Measurements from ENCODE around the gene ANXA11. TPM values are rescaled to one million over a fixed set of nuclear protein-coding genes. Genes with fewer than 3 reads are reported as not detected.

Gene ANXA11
- total RNA-seq, 1 experiment from 2014 or later = 434 TPM

DNA sequence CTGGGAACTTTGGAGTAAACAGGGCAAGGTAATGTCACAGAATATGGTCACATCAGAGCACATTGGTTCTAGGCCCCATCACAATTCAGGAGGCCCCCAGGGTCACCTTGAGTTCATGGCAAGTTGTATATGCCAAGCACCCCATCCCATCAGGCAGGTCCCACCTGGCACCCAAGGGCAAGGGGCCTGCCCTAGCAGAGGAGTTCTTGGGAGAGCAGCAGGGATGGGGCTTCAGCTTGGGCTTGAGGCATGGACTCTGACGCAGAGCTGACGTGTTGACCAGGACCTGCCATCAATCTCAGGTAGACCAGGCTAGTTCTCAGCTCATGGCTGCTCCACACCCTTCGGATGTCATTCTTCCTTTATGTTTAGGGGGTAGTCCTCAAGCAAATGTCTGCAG is 51.9 kb downstream of the ANXA11 start:
- H3K27me3 ChIP-seq (ENCODE audit: low read length) = no peaks in the 10 kb centered on the region
- H3K36me3 ChIP-seq (ENCODE audit: low read depth, low read length) = peaks cover 88% of the 10 kb centered on the region
- H3K4me1 ChIP-seq (ENCODE audit: insufficient read depth, low read length) = peaks cover 36% of the 10 kb centered on the region
- TF ChIP-seq, protein P1, sequence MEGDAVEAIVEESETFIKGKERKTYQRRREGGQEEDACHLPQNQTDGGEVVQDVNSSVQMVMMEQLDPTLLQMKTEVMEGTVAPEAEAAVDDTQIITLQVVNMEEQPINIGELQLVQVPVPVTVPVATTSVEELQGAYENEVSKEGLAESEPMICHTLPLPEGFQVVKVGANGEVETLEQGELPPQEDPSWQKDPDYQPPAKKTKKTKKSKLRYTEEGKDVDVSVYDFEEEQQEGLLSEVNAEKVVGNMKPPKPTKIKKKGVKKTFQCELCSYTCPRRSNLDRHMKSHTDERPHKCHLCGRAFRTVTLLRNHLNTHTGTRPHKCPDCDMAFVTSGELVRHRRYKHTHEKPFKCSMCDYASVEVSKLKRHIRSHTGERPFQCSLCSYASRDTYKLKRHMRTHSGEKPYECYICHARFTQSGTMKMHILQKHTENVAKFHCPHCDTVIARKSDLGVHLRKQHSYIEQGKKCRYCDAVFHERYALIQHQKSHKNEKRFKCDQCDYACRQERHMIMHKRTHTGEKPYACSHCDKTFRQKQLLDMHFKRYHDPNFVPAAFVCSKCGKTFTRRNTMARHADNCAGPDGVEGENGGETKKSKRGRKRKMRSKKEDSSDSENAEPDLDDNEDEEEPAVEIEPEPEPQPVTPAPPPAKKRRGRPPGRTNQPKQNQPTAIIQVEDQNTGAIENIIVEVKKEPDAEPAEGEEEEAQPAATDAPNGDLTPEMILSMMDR (conservative IDR thresholded peaks at IDR 0.05; ENCODE audit: low read depth, low read length) = no peak
- TF ChIP-seq EZH2 (IDR thresholded peaks at IDR 0.05; ENCODE audit: low read length, unreplicated experiment) (no peak), EZH2phosphoT487 (IDR thresholded peaks at IDR 0.05; ENCODE audit: borderline replicate concordance, low read length) (no peak)
- H3K4me3 ChIP-seq (ENCODE audit: low read length) = no peak overlapping the region
- H3K27ac ChIP-seq (ENCODE audit: low read length) = no peak overlapping the region
- peaks cover 13% of the 10 kb centered on the region; the same call in 1 of the 2 replicates for H3K9me3 ChIP-seq (ENCODE audit: low read length)
- 0 out of 2 replicates have a peak, but pooled peaks cover 4% of the 10 kb centered on the region for H4K20me1 ChIP-seq (ENCODE audit: low read length)
- intact Hi-C loops (cut with micrococcal nuclease) = no loop called here
- DNase-seq (no peak), ATAC-seq (no peak)
- H3F3A ChIP-seq (ENCODE audit: low read length, unreplicated experiment) = peaks cover 12% of the 10 kb centered on the region
- ChIA-PET CTCF (interaction anchor here (1.1 kb wide), 1 partner anchor 10 kb away, joined by 4 read pairs; no protein-coding TSS in a partner anchor), POLR2A (ENCODE audit: unreplicated experiment) (no interaction called here)
- peaks cover 6% of the 10 kb centered on the region for H3K79me2 ChIP-seq (ENCODE audit: low read length)
- H3K9me2 ChIP-seq (replicated peaks; ENCODE audit: low read length) = no peaks in the 10 kb centered on the region
- no peak overlapping the region for H2AFZ ChIP-seq (ENCODE audit: low read length)
- no peak overlapping the region for H3K9ac ChIP-seq (ENCODE audit: low read length)
- no TSS peak for BruUV-seq (replicated peaks)
- H3K4me2 ChIP-seq (ENCODE audit: low read length) = no peak overlapping the region

DNA sequence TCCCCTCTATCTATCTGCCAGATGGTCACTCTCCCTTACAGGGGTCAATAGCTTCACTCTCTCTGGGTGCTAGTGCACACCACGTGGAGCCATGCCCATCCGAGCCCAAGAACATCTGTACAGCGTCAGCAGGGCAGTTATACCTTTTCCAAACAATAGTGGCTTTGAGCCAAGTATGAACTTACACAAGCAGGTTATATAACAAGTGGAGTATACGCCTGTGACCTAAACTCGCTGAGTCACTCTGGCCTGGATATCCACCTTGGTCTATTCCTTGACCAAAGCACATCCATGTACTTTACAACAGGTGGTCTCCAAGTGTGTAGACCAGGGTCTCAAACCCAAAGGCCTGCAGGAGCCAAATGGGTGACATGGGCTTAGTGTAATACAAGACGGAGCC is 52.5 kb downstream of the ANXA11 start:
- Histone ChIP-seq H3K27ac (ENCODE audit: low read length) (no peak overlapping the region), H3K4me2 (ENCODE audit: low read length) (no peak overlapping the region), H3K9me2 (replicated peaks; ENCODE audit: low read length) (no peaks in the 10 kb centered on the region), H3K4me3 (ENCODE audit: low read length) (no peak overlapping the region), H4K20me1 (ENCODE audit: low read length) (0 out of 2 replicates have a peak, but pooled peaks cover 4% of the 10 kb centered on the region), H3K79me2 (ENCODE audit: low read length) (peaks cover 3% of the 10 kb centered on the region), H3F3A (ENCODE audit: low read length, unreplicated experiment) (peaks cover 12% of the 10 kb centered on the region), H3K9ac (ENCODE audit: low read length) (no peak overlapping the region), H3K9me3 (ENCODE audit: low read length) (peaks cover 13% of the 10 kb centered on the region; the same call in 1 of the 2 replicates), H2AFZ (ENCODE audit: low read length) (no peak overlapping the region), H3K36me3 (ENCODE audit: low read depth, low read length) (peaks cover 82% of the 10 kb centered on the region), H3K27me3 (ENCODE audit: low read length) (no peaks in the 10 kb centered on the region), H3K4me1 (ENCODE audit: insufficient read depth, low read length) (peaks cover 30% of the 10 kb centered on the region)
- TF ChIP-seq EZH2phosphoT487 (IDR thresholded peaks at IDR 0.05; ENCODE audit: borderline replicate concordance, low read length) (no peak), EZH2 (IDR thresholded peaks at IDR 0.05; ENCODE audit: low read length, unreplicated experiment) (no peak)
- TF ChIP-seq, protein P1 (conservative IDR thresholded peaks at IDR 0.05; ENCODE audit: low read depth, low read length) = no peak
- no TSS peak for BruUV-seq (replicated peaks)
- ATAC-seq = no peak
- DNase-seq = no peak
- ChIA-PET POLR2A (ENCODE audit: unreplicated experiment) (no interaction called here), CTCF (interaction anchor here (1.1 kb wide), 1 partner anchor 9 kb away, joined by 4 read pairs; no protein-coding TSS in a partner anchor)
- intact Hi-C loops (cut with micrococcal nuclease) = no loop called here

DNA sequence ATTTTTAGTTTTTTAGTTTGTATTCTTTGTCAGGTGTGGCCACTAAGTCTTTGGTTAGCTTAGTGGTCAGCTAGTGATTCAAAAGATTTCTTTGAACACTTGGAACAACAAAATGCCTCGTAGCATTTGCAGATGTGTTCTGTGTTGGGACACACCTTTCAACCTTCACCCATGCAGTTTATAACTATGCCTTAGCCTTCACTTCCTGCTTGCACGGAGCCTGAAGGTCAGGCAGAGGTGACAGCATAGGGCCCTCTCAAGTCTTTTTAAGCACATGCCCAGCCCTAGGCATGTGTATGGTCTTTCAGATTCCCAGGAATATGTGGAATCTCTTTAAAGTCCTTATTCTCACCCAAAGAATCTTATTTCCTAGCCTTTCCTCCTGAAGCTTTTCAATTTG is 55.2 kb downstream of the ANXA11 start:
- intact Hi-C loops (cut with micrococcal nuclease) = no loop called here
- peaks cover 13% of the 10 kb centered on the region; the same call in 1 of the 2 replicates for H3K9me3 ChIP-seq (ENCODE audit: low read length)
- TF ChIP-seq EZH2 (IDR thresholded peaks at IDR 0.05; ENCODE audit: low read length, unreplicated experiment) (no peak), EZH2phosphoT487 (IDR thresholded peaks at IDR 0.05; ENCODE audit: borderline replicate concordance, low read length) (no peak)
- TF ChIP-seq, protein P1 (conservative IDR thresholded peaks at IDR 0.05; ENCODE audit: low read depth, low read length) = no peak
- no TSS peak for BruUV-seq (replicated peaks)
- H3K4me2 ChIP-seq (ENCODE audit: low read length) = no peak overlapping the region
- H3K4me3 ChIP-seq (ENCODE audit: low read length) = no peak overlapping the region; the same call in 1 of the 2 replicates
- H2AFZ ChIP-seq (ENCODE audit: low read length) = no peak overlapping the region
- no peaks in the 10 kb centered on the region for H3K27me3 ChIP-seq (ENCODE audit: low read length)
- CTCF ChIA-PET = no interaction called here
- peaks cover 9% of the 10 kb centered on the region for H3F3A ChIP-seq (ENCODE audit: low read length, unreplicated experiment)
- peaks cover 20% of the 10 kb centered on the region for H3K4me1 ChIP-seq (ENCODE audit: insufficient read depth, low read length)
- ATAC-seq (no peak), DNase-seq (no peak)
- no peak overlapping the region for H3K9ac ChIP-seq (ENCODE audit: low read length)
- no peaks in the 10 kb centered on the region for H3K9me2 ChIP-seq (replicated peaks; ENCODE audit: low read length)
- no peaks in the 10 kb centered on the region for H3K79me2 ChIP-seq (ENCODE audit: low read length)
- H3K27ac ChIP-seq (ENCODE audit: low read length) = no peak overlapping the region
- no peaks in the 10 kb centered on the region for H4K20me1 ChIP-seq (ENCODE audit: low read length)
- H3K36me3 ChIP-seq (ENCODE audit: low read depth, low read length) = peaks cover 63% of the 10 kb centered on the region
- POLR2A ChIA-PET (ENCODE audit: unreplicated experiment) = no interaction called here

Data from PC-3 (cell line).